Esophagus muscularis mucosa (tissue), 4 donors: Measurements from ENCODE around the gene SORCS2.

Experiments
- CTCF ChIP-seq, 3 experiments: fragments of 200-600 bp in 2 of 3; fragments of 450-650 bp in 1 of 3; sonication (generic) in 2 of 3; IDR thresholded peaks; one replicate each; pipeline ENCODE4 v1.5.1; 2017 to 2019; ENCODE audit warnings: antibody characterized with exemption in 3 of 3, mild to moderate bottlenecking in 2 of 3, moderate library complexity in 1 of 3
- EP300 ChIP-seq: sonication (generic); formaldehyde crosslinking; IDR thresholded peaks from one replicate; pipeline ENCODE4 v1.6.1; 2017; ENCODE audit warnings: antibody characterized with exemption
- POLR2A ChIP-seq: fragments of 450-650 bp; IDR thresholded peaks from one replicate; pipeline ENCODE4 v1.6.1; 2017; ENCODE audit warnings: antibody characterized with exemption, moderate library complexity, mild to moderate bottlenecking, low read depth
- POLR2AphosphoS5 ChIP-seq, 2 donors: sonication (generic); formaldehyde crosslinking; IDR thresholded peaks; one replicate each; pipeline ENCODE4 v1.6.1; 2017; ENCODE audit warnings: antibody characterized with exemption in 2 of 2

GRCh38 chr4:7775396-7775795, 583.1 kb downstream of the SORCS2 start:
- no peak for TF ChIP-seq POLR2AphosphoS5 (IDR thresholded peaks at IDR 0.05)
- TF ChIP-seq CTCF (IDR thresholded peaks at IDR 0.05): no peak
- no peak for TF ChIP-seq POLR2A
- TF ChIP-seq EP300: no peak
